Measurements from ENCODE around the gene ERP44.

The ERP44 gene

GRCh38 chr9:100049551-100049950 is 49.2 kb downstream of the ERP44 start:
- Histone ChIP-seq H3K27ac (no peak overlapping the region), H3K27me3 (no peaks in the 10 kb centered on the region), H3K4me1 (ENCODE audit: control insufficient read depth in 1 of 2, insufficient read depth in 1 of 2, low read depth in 1 of 2, low read length in 1 of 2) (peaks cover 4 to 6% of the 10 kb centered on the region in 2 experiments), H3K9me3 (no peaks in the 10 kb centered on the region), H3K36me3 (peaks cover 22% of the 10 kb centered on the region), H3K4me3 (ENCODE audit: low read depth in 1 of 2, low read length in 1 of 2) (no peak overlapping the region)
- TF ChIP-seq, protein P1, sequence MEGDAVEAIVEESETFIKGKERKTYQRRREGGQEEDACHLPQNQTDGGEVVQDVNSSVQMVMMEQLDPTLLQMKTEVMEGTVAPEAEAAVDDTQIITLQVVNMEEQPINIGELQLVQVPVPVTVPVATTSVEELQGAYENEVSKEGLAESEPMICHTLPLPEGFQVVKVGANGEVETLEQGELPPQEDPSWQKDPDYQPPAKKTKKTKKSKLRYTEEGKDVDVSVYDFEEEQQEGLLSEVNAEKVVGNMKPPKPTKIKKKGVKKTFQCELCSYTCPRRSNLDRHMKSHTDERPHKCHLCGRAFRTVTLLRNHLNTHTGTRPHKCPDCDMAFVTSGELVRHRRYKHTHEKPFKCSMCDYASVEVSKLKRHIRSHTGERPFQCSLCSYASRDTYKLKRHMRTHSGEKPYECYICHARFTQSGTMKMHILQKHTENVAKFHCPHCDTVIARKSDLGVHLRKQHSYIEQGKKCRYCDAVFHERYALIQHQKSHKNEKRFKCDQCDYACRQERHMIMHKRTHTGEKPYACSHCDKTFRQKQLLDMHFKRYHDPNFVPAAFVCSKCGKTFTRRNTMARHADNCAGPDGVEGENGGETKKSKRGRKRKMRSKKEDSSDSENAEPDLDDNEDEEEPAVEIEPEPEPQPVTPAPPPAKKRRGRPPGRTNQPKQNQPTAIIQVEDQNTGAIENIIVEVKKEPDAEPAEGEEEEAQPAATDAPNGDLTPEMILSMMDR (IDR thresholded peaks at IDR 0.05), result no peak

- Histone ChIP-seq H3K4me3 (ENCODE audit: low read depth in 1 of 2, low read length in 1 of 2) (no peak overlapping the region), H3K9me3 (no peaks in the 10 kb centered on the region)
- TF ChIP-seq, protein P1 (IDR thresholded peaks at IDR 0.05), result no peak
Measured at GRCh38 chr9:100038472-100038871, 60.3 kb downstream of the ERP44 start.

GRCh38 chr9:100033877-100034551 is 64.8 kb downstream of the ERP44 start:
- no peaks in the 10 kb centered on the region for H3K9me3 ChIP-seq
- TF ChIP-seq, protein P1 (IDR thresholded peaks at IDR 0.05), result no peak
- H3K4me1 ChIP-seq (ENCODE audit: control insufficient read depth in 1 of 2, insufficient read depth in 1 of 2, low read depth in 1 of 2, low read length in 1 of 2), result no peaks in the 10 kb centered on the region
- H3K27ac ChIP-seq, result no peak overlapping the region
- H3K27me3 ChIP-seq, result no peaks in the 10 kb centered on the region
- peaks cover 3% of the 10 kb centered on the region for H3K36me3 ChIP-seq
- H3K4me3 ChIP-seq (ENCODE audit: low read depth in 1 of 2, low read length in 1 of 2), result no peak overlapping the region

More at GRCh38 chr9:100038472-100038871, 60.3 kb downstream of the ERP44 start:
- Histone ChIP-seq H3K4me1 (ENCODE audit: control insufficient read depth in 1 of 2, insufficient read depth in 1 of 2, low read depth in 1 of 2, low read length in 1 of 2) (no peaks in the 10 kb centered on the region), H3K36me3 (no peaks in the 10 kb centered on the region), H3K27ac (no peak overlapping the region), H3K27me3 (no peaks in the 10 kb centered on the region)

GRCh38 chr9:100030548-100030947 is 68.3 kb downstream of the ERP44 start:
- no peaks in the 10 kb centered on the region for H3K27me3 ChIP-seq
- H3K27ac ChIP-seq, result peak overlapping the region; percentile 42
- H3K4me3 ChIP-seq (ENCODE audit: low read depth in 1 of 2, low read length in 1 of 2), result no peak overlapping the region
- H3K9me3 ChIP-seq, result no peaks in the 10 kb centered on the region
- peaks cover 11 to 15% of the 10 kb centered on the region in 2 experiments for H3K4me1 ChIP-seq (ENCODE audit: control insufficient read depth in 1 of 2, insufficient read depth in 1 of 2, low read depth in 1 of 2, low read length in 1 of 2)
- H3K36me3 ChIP-seq, result peaks cover 3% of the 10 kb centered on the region
- TF ChIP-seq, protein P1 (IDR thresholded peaks at IDR 0.05), result no peak

- H3K9me3 ChIP-seq, result no peaks in the 10 kb centered on the region
Measured at GRCh38 chr9:100029251-100029650, 69.5 kb downstream of the ERP44 start.

More at GRCh38 chr9:100029251-100029650, 69.5 kb downstream of the ERP44 start:
- peaks cover 3% of the 10 kb centered on the region for H3K36me3 ChIP-seq
- H3K4me3 ChIP-seq (ENCODE audit: low read depth in 1 of 2, low read length in 1 of 2), result no peak overlapping the region
- TF ChIP-seq, protein P1 (IDR thresholded peaks at IDR 0.05), result no peak
- H3K27me3 ChIP-seq, result no peaks in the 10 kb centered on the region
- no peak overlapping the region for H3K27ac ChIP-seq
- peaks cover 11 to 15% of the 10 kb centered on the region in 2 experiments for H3K4me1 ChIP-seq (ENCODE audit: control insufficient read depth in 1 of 2, insufficient read depth in 1 of 2, low read depth in 1 of 2, low read length in 1 of 2)
